WTC11 (cell line): ENCODE measurements around the gene APOH.

Source experiments
- CREM ChIP-seq: sonication (generic); formaldehyde crosslinking; IDR thresholded peaks from 2 replicates; pipeline ENCODE4 v1.8.1; 2022; ENCODE audit warnings: mild to moderate bottlenecking, missing genetic modification reagents, moderate library complexity
- NR2C2 ChIP-seq: sonication (generic); formaldehyde crosslinking; IDR thresholded peaks from 2 replicates; pipeline ENCODE4 v1.8.0; 2022; ENCODE audit warnings: mild to moderate bottlenecking, missing genetic modification reagents
- SP1 ChIP-seq: sonication (generic); formaldehyde crosslinking; conservative IDR thresholded peaks from 2 replicates; pipeline ENCODE4 v1.8.1; 2022; ENCODE audit warnings: missing genetic modification reagents
- ZBTB21 ChIP-seq: sonication (generic); formaldehyde crosslinking; IDR thresholded peaks from 2 replicates; pipeline ENCODE4 v1.8.1; 2023; ENCODE audit warnings: mild to moderate bottlenecking, missing genetic modification reagents, borderline replicate concordance
- ZNF121 ChIP-seq: sonication (generic); formaldehyde crosslinking; IDR thresholded peaks from 2 replicates; pipeline ENCODE4 v1.8.0; 2023; ENCODE audit warnings: missing genetic modification reagents
- TF ChIP-seq, protein P1 (sequence below): sonication (generic); formaldehyde crosslinking; conservative IDR thresholded peaks from 2 replicates; pipeline ENCODE4 v1.8.1; 2023; ENCODE audit warnings: mild to moderate bottlenecking, low read depth, missing genetic modification reagents, moderate library complexity
- TF ChIP-seq, protein P2 (sequence below): fragments of 200-600 bp; IDR thresholded peaks from 2 replicates; pipeline ENCODE4 v1.8.0; 2022; ENCODE audit warnings: antibody characterized with exemption
- TF ChIP-seq, protein P3 (sequence below): sonication (generic); formaldehyde crosslinking; IDR thresholded peaks from 2 replicates; pipeline ENCODE4 v1.8.1; 2022; ENCODE audit warnings: missing genetic modification reagents, borderline replicate concordance

DNA sequence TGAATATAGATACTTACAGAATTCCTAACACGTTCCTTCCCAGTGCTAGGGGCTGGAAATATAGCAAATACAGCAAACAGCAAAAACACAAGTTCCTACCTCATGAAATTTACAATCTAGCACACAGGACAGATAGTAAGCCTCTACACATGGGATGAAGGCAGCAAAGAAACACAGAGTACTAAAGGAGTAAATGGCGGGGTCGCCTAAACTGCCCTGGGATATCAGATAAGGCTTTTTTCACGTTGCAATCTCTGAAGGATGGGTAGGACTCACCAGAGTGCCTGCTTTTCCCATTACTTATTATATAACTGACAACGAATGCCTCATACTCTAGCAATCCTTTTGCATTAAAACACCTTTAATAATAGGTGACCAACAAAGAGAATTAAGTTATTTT is 57.1 kb downstream of the APOH start:
- no peak for TF ChIP-seq ZBTB21 (CRISPR knock-in tag)
- TF ChIP-seq, protein P1, sequence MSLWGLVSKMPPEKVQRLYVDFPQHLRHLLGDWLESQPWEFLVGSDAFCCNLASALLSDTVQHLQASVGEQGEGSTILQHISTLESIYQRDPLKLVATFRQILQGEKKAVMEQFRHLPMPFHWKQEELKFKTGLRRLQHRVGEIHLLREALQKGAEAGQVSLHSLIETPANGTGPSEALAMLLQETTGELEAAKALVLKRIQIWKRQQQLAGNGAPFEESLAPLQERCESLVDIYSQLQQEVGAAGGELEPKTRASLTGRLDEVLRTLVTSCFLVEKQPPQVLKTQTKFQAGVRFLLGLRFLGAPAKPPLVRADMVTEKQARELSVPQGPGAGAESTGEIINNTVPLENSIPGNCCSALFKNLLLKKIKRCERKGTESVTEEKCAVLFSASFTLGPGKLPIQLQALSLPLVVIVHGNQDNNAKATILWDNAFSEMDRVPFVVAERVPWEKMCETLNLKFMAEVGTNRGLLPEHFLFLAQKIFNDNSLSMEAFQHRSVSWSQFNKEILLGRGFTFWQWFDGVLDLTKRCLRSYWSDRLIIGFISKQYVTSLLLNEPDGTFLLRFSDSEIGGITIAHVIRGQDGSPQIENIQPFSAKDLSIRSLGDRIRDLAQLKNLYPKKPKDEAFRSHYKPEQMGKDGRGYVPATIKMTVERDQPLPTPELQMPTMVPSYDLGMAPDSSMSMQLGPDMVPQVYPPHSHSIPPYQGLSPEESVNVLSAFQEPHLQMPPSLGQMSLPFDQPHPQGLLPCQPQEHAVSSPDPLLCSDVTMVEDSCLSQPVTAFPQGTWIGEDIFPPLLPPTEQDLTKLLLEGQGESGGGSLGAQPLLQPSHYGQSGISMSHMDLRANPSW (CRISPR knock-in tag) = no peak
- no peak for TF ChIP-seq SP1 (CRISPR knock-in tag)
- no peak for TF ChIP-seq ZNF121 (CRISPR knock-in tag)
- no peak for TF ChIP-seq CREM (CRISPR knock-in tag)
- TF ChIP-seq, protein P2, sequence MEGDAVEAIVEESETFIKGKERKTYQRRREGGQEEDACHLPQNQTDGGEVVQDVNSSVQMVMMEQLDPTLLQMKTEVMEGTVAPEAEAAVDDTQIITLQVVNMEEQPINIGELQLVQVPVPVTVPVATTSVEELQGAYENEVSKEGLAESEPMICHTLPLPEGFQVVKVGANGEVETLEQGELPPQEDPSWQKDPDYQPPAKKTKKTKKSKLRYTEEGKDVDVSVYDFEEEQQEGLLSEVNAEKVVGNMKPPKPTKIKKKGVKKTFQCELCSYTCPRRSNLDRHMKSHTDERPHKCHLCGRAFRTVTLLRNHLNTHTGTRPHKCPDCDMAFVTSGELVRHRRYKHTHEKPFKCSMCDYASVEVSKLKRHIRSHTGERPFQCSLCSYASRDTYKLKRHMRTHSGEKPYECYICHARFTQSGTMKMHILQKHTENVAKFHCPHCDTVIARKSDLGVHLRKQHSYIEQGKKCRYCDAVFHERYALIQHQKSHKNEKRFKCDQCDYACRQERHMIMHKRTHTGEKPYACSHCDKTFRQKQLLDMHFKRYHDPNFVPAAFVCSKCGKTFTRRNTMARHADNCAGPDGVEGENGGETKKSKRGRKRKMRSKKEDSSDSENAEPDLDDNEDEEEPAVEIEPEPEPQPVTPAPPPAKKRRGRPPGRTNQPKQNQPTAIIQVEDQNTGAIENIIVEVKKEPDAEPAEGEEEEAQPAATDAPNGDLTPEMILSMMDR = no peak
- TF ChIP-seq, protein P3, sequence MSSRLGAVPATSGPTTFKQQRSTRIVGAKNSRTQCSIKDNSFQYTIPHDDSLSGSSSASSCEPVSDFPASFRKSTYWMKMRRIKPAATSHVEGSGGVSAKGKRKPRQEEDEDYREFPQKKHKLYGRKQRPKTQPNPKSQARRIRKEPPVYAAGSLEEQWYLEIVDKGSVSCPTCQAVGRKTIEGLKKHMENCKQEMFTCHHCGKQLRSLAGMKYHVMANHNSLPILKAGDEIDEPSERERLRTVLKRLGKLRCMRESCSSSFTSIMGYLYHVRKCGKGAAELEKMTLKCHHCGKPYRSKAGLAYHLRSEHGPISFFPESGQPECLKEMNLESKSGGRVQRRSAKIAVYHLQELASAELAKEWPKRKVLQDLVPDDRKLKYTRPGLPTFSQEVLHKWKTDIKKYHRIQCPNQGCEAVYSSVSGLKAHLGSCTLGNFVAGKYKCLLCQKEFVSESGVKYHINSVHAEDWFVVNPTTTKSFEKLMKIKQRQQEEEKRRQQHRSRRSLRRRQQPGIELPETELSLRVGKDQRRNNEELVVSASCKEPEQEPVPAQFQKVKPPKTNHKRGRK = no peak
- TF ChIP-seq NR2C2 (CRISPR knock-in tag) = no peak
